ENCODE data around the gene VARS2.
"Not testable (repeated sequence)": the region's sequence is repeated elsewhere in the genome, so short reads cannot be mapped to it uniquely, and the experiment has no call there.

VARS2 gene

GRCh38 chr6:30900863-30901417, 13.1 kb upstream of the VARS2 start:
- no peak for DNase-seq

DNA sequence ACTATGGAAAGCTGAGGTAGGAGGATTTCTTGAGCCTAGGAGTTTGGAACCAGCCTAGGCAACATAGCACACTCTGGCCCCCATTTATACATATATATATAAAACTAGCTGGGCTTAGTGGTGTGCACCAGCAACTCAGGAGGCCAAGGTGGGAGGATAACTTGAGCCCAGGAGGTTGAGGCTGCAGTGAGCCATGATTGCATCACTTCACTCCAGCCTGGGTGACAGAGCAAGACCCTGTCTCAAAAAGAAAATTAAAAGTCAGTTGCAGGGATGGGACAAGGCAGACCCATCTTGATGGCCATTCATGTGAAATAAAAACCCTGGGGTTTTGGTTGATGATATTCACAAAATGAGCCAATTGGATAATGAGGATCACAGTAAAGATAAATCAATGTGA, 12.6 kb upstream of the VARS2 start:
- DNase-seq, result no peak

GRCh38 chr6:30902196-30902595, 11.8 kb upstream of the VARS2 start:
- DNase-seq, result not testable (repeated sequence)

- no peak for DNase-seq
These were observed 11.3 kb upstream of the VARS2 start for GRCh38 chr6:30902709-30903108.

DNA sequence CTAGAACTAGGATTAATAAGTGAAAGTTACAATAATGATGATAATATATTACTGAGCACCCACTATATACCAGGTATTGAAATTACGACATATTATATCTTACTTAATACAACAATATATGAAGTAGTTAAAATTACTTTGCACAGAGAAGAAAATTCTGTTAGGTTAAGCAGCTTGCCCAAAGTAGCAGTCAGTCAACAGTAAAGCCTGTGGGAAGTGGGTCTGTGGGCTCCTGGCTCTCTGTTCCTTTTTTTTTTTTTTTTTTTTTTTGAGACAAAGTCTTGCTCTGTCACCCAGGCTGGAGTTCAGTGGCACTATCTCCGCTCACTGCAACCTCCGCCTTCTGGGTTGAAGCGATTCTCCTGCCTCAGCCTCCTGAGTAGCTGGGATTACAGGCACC, 10.8 kb upstream of the VARS2 start:
- DNase-seq, result no peak

- DNase-seq, result not testable (repeated sequence)
These were observed 6.7 kb upstream of the VARS2 start for GRCh38 chr6:30907290-30907757.

DNA sequence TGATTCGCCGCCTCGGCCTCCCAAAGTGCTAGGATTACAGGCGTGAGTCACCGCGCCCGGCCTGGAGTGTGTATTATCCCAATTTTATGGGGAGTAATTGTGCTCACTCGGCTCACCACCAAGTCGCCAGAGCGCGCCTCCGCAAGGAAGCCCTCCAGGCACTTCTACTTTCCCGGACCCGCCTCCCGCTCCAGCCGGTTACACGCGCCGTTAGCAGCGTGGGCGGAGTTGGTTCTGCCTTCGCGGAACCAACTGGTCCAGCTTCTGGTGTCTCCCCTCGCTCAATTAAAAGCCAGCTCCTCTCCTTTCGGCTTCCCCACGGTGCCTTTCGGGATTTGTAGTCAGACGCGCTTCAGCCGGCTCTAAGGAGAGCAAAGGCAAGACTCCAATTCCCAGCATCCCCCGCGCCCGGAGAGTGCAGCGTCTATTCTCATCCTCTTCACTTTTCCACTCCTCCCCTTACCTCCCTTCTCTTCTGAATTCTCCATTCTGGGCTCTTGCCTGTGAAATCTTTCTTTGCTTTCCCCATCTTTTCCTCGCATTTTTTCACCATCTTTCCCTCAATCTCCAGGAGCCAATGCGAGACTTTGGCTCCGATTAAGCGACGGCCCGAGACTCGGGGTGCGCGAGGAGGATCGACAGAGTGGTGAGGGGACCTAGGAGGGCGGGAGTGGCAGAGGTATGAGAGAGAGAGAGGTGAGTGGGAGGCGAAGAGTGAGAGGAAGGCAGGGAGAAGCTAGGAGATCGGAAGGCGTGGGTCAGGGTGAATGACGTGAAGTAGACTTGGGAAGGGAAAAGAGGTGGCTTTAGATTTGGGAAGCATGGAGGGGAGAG, 6.1 kb upstream of the VARS2 start, which contains the start of gene GTF2H4:
Gene GTF2H4, plus strand, starts transcription at position 450 of the 834 bp plus-strand sequence.
- DNase-seq, result peak; percentile 83 to 98 (median 93)

DNA sequence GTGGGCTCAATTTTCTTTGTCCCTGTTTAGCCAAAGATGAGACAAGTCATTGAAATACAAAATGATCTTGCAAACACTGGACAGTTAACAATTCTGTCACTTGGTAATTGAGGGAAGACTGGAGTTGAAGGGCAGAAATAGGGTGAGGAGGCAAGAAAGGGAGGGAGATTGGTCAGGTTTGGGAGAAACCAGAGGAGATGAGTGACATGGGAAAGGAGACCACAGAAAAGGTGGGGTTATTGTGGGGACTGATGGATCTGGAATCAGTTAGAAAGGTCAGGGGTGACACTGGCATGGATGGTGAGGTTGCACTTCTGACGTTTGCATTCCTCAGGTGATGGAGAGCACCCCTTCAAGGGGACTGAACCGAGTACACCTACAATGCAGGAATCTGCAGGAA, 5.3 kb upstream of the VARS2 start:
- DNase-seq, result no peak

DNA sequence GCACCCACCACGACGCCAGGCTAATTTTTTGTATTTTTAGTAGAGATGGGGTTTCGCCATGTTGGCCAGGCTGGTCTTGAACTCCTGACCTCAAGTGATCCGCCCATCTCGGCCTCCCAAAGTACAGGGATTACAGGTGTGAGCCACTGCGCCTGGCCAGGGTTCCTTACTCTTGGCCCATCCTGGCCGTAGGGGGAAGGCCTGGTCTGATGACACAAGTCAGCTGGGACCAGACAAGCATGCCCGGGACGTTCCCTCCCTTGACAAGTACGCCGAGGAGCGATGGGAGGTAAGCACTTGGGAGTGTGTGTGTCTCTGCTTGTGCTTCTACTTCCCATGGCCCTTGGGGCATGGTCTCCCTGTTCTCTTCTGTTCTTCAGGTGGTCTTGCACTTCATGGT, 3.6 kb upstream of the VARS2 start:
- DNase-seq, result not testable (repeated sequence)

- DNase-seq, result no peak
These were observed 1.1 kb upstream of the VARS2 start for GRCh38 chr6:30912746-30913520.

GRCh38 chr6:30913721-30914075, 340 bp upstream of the VARS2 start:
- DNase-seq, result no peak

GRCh38 chr6:30914854-30915590, 984 bp downstream of the VARS2 start:
- no peak for DNase-seq

DNA sequence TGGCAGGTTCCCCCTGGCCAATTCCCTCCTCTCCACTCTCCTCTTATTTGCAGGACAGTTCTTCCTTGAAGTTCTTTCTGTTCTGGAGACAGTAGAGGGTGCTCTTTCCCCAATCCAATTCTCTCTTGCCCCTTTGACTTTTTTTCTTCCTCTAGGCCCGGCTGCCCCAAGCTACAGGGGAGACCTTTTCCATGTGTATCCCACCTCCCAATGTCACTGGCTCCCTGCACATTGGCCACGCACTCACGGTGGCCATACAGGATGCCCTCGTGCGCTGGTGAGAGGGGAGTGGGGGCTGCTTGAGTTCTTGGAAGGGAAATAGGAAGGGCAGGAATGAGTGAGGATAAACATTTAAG, 1.5 kb downstream of the VARS2 start:
- peak in 1 of 5 donors; percentile 49 for DNase-seq

- DNase-seq, result no peak
These were observed 3.0 kb downstream of the VARS2 start for GRCh38 chr6:30917041-30917440.

- DNase-seq, result no peak
These were observed 3.4 kb downstream of the VARS2 start for GRCh38 chr6:30917487-30917886.

DNA sequence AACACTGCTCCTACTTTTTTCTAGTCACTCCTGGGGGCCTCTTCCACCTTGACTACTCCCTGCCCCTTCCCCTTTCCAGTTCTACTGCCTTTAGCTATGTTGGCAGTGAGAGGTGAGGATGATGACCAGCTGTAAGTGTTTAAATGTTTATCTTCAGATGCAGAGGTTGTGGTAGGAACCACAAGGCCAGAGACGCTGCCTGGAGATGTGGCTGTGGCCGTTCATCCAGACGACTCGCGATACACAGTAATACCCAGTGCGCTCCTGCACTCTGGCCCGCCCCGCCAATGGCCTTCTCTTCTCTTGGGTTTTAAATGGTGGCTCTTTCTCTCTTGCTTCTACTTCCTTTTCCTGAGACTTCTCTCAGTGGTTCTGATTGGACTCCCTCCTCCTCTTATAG, 4.6 kb downstream of the VARS2 start:
- no peak for DNase-seq

- no peak for DNase-seq
These were observed 8.4 kb downstream of the VARS2 start for GRCh38 chr6:30922447-30922852.

- not testable (repeated sequence) for DNase-seq
These were observed 10.1 kb downstream of the VARS2 start for GRCh38 chr6:30924040-30924627.

GRCh38 chr6:30926644-30927043, 12.6 kb downstream of the VARS2 start:
- DNase-seq, result no peak

DNA sequence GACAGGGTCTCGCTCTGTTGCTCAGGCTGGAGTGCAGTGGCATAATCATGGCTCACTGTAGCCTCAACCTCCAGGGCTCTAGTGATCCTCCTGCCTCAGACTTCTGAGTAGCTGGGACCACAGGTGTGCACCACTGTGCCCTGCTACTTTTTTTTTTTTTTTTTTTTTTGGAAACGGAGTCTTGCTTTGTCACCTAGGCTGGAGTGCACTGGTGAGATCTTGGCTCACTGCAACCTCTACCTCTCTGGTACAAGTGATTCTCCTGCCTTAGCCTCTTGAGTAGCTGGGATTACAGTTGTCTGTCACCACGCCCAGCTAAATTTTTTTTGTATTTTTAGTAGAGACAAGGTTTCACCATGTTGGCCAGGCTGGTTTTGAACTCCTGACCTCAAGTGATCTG, 13.0 kb downstream of the VARS2 start:
- not testable (repeated sequence) for DNase-seq

DNA sequence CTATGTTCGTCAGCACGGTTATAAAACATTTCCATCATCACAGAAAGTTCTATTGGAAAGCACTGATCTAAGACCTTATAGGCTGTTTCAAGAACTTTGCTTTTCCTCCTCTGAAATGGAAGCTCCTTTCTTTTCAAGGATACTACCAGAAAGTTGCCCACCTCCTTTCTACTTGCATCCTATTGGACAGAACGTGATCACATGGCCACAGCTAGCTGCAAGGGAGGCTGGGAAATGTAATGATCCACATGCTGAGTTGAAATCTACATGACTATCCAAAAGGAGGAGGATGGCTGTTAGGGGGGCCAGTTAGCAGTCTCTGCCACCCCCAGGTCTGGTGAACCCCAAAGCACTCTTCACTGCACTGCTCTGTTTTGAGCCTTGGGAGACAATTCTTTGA, 14.6 kb downstream of the VARS2 start:
- DNase-seq, result no peak

- no peak for DNase-seq
These were observed 16.5 kb downstream of the VARS2 start for GRCh38 chr6:30930506-30930905.

DNA sequence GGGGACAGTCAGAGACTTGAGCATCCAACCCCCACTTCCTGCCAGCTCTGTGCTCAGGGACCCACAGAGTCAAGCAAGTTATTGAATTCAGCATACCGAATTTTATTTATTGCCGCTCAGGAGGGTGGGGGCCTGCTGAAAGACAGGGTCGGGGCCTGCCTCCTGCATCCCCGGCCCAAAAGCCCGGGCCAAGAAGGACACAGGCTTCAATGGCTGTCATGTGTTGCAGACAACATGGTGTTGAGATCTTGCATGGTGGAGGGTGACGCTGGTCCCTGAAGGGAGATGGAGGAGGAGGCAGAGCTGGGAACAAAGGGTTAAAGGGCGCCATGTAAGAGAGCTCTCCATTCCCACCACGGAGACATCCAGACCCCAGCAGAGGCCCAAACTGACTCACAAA, 17.2 kb downstream of the VARS2 start:
- no peak for DNase-seq

Measured in T-helper 1 cell (primary cell).